ENCODE measurements around the gene TMSB15B.

GRCh38 chrX:103927633-103928032 is 34.8 kb upstream of the TMSB15B start:
- TF ChIP-seq, protein P1, sequence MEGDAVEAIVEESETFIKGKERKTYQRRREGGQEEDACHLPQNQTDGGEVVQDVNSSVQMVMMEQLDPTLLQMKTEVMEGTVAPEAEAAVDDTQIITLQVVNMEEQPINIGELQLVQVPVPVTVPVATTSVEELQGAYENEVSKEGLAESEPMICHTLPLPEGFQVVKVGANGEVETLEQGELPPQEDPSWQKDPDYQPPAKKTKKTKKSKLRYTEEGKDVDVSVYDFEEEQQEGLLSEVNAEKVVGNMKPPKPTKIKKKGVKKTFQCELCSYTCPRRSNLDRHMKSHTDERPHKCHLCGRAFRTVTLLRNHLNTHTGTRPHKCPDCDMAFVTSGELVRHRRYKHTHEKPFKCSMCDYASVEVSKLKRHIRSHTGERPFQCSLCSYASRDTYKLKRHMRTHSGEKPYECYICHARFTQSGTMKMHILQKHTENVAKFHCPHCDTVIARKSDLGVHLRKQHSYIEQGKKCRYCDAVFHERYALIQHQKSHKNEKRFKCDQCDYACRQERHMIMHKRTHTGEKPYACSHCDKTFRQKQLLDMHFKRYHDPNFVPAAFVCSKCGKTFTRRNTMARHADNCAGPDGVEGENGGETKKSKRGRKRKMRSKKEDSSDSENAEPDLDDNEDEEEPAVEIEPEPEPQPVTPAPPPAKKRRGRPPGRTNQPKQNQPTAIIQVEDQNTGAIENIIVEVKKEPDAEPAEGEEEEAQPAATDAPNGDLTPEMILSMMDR (IDR thresholded peaks at IDR 0.05; ENCODE audit: poor library complexity) = no peak
- TF ChIP-seq EZH2phosphoT487 (IDR thresholded peaks at IDR 0.05; ENCODE audit: low read depth, severe bottlenecking, unreplicated experiment) = no peak
